Neural progenitor cell (in vitro differentiated cells): ENCODE results near the gene CITED4. TPM values are rescaled to one million over a fixed set of nuclear protein-coding genes. Genes with fewer than 3 reads are reported as not detected.

Experiments used
- DNase-seq: peaks from one replicate; pipeline ENCODE4 v3.0.0-alpha.2; 2016; ENCODE audit warnings: low spot score
- H2AFZ ChIP-seq: fragments of 200-600 bp; sonication (generic); replicated peaks from 2 replicates; pipeline ENCODE4 v1.6.1; 2016; ENCODE audit warnings: antibody characterized with exemption
- H3F3A ChIP-seq: fragments of 200-600 bp; sonication (generic); 2 replicates; pipeline ENCODE4 v1.6.1; 2016; ENCODE audit warnings: antibody characterized with exemption, low read depth
- H3K27ac ChIP-seq: fragments of 200-600 bp; sonication (generic); 2 replicates; pipeline ENCODE4 v1.5.1; 2016; ENCODE audit warnings: mild to moderate bottlenecking
- H3K27me3 ChIP-seq: fragments of 200-600 bp; sonication (generic); 2 replicates; pipeline ENCODE4 v1.6.1; 2016; ENCODE audit warnings: mild to moderate bottlenecking, moderate library complexity
- H3K36me3 ChIP-seq: fragments of 200-600 bp; sonication (generic); 2 replicates; pipeline ENCODE4 v1.5.1; 2016
- H3K4me1 ChIP-seq: fragments of 200-600 bp; sonication (generic); 2 replicates; pipeline ENCODE4 v1.6.1; 2016; ENCODE audit warnings: mixed run types
- H3K4me2 ChIP-seq: fragments of 200-600 bp; sonication (generic); 2 replicates; pipeline ENCODE4 v1.6.1; 2016
- H3K4me3 ChIP-seq: fragments of 200-600 bp; sonication (generic); 2 replicates; pipeline ENCODE4 v1.5.1; 2016
- H3K79me2 ChIP-seq: fragments of 200-600 bp; sonication (generic); 2 replicates; pipeline ENCODE4 v1.6.1; 2016; ENCODE audit warnings: low read depth
- H3K9ac ChIP-seq: fragments of 200-600 bp; sonication (generic); 2 replicates; pipeline ENCODE4 v1.6.1; 2016
- H3K9me3 ChIP-seq: fragments of 200-600 bp; sonication (generic); 2 replicates; pipeline ENCODE4 v1.5.1; 2016; ENCODE audit warnings: low read depth
- H4K20me1 ChIP-seq: fragments of 200-600 bp; sonication (generic); 2 replicates; pipeline ENCODE4 v1.6.1; 2016; ENCODE audit warnings: low read depth
- H3K27ac Mint-ChIP-seq: 3 replicates; pipeline ENCODE4 v1.8.0; 2021; ENCODE audit warnings: mixed read lengths
- H3K27me3 Mint-ChIP-seq: 2 replicates; pipeline ENCODE4 v1.8.0; 2022; ENCODE audit warnings: low read depth, mild to moderate bottlenecking, inconsistent platforms, moderate library complexity, mixed read lengths; ENCODE audit not compliant: insufficient read depth
- H3K36me3 Mint-ChIP-seq: 3 replicates; pipeline ENCODE4 v1.8.0; 2021; ENCODE audit warnings: mixed read lengths
- H3K4me1 Mint-ChIP-seq: 3 replicates; pipeline ENCODE4 v1.8.0; 2021; ENCODE audit warnings: mixed read lengths
- H3K4me3 Mint-ChIP-seq: 3 replicates; pipeline ENCODE4 v1.8.0; 2021; ENCODE audit warnings: mild to moderate bottlenecking, moderate library complexity, mixed read lengths
- H3K9me3 Mint-ChIP-seq: 3 replicates; pipeline ENCODE4 v1.8.0; 2020; ENCODE audit warnings: mixed read lengths
- CTCF ChIP-seq: fragments of 200-600 bp; sonication (generic); IDR thresholded peaks from 2 replicates; pipeline ENCODE4 v1.5.1; 2017; ENCODE audit warnings: antibody characterized with exemption, mild to moderate bottlenecking
- EZH2 ChIP-seq: fragments of 200-600 bp; sonication (generic); IDR thresholded peaks from 2 replicates; pipeline ENCODE4 v1.6.1; 2017; ENCODE audit warnings: antibody characterized with exemption, mild to moderate bottlenecking, moderate library complexity
- EZH2phosphoT487 ChIP-seq: fragments of 200-600 bp; sonication (generic); IDR thresholded peaks from 2 replicates; pipeline ENCODE4 v1.6.1; 2017; ENCODE audit warnings: antibody characterized with exemption
- total RNA-seq: library from RNA; depleted of rRNA; stranded (reverse); fragments of >200 nt; gene quantifications from 2 replicates; pipeline ENCODE4 v1.2.3, GENCODE V29; 2015; ENCODE audit warnings: low replicate concordance

The CITED4 gene
- total RNA-seq, 1 donor from 2014 or later: 0.77 TPM

- H3K27me3 Mint-ChIP-seq: peaks cover 13% of the 10 kb centered on the region
- H3K36me3 Mint-ChIP-seq: no peaks in the 10 kb centered on the region
- peaks cover 19% of the 10 kb centered on the region for H3F3A ChIP-seq
- no peaks in the 10 kb centered on the region for H3K9me3 Mint-ChIP-seq
- H3K4me1 Mint-ChIP-seq: peaks cover 25% of the 10 kb centered on the region
- H3K4me3 ChIP-seq: peak overlapping the region; percentile 60
- no peaks in the 10 kb centered on the region for H3K79me2 ChIP-seq
- peaks cover 12% of the 10 kb centered on the region for H4K20me1 ChIP-seq
- DNase-seq: peak; percentile 79
- H3K27ac ChIP-seq: no peak overlapping the region
- H3K36me3 ChIP-seq: no peaks in the 10 kb centered on the region
- peak overlapping the region; percentile 88 for H3K4me3 Mint-ChIP-seq
- peak overlapping the region; percentile 36 for H3K9ac ChIP-seq
- TF ChIP-seq EZH2: peak; percentile 58
- no peak for TF ChIP-seq CTCF
- no peak for TF ChIP-seq EZH2phosphoT487
- no peaks in the 10 kb centered on the region for H3K9me3 ChIP-seq
- H2AFZ ChIP-seq: peak overlapping the region; percentile 42
- peaks cover 37% of the 10 kb centered on the region for H3K27me3 ChIP-seq
- no peak overlapping the region for H3K27ac Mint-ChIP-seq
- H3K4me1 ChIP-seq: peaks cover 24% of the 10 kb centered on the region
- peak overlapping the region; percentile 97 for H3K4me2 ChIP-seq
These were observed 749 bp downstream of the CITED4 start for GRCh38 chr1:40861224-40862003.

GRCh38 chr1:40860706-40861223, 1.4 kb downstream of the CITED4 start:
- no peaks in the 10 kb centered on the region for H3K79me2 ChIP-seq
- no peak overlapping the region for H3K9ac ChIP-seq
- H3K4me3 Mint-ChIP-seq: peak overlapping the region; percentile 88
- H3K27ac Mint-ChIP-seq: no peak overlapping the region
- TF ChIP-seq EZH2phosphoT487 (no peak), EZH2 (no peak), CTCF (no peak)
- peaks cover 19% of the 10 kb centered on the region for H3F3A ChIP-seq
- H3K36me3 Mint-ChIP-seq: no peaks in the 10 kb centered on the region
- H2AFZ ChIP-seq: no peak overlapping the region
- no peak for DNase-seq
- peaks cover 12% of the 10 kb centered on the region for H3K27me3 Mint-ChIP-seq
- no peaks in the 10 kb centered on the region for H3K9me3 ChIP-seq
- peak overlapping the region; percentile 60 for H3K4me3 ChIP-seq
- H3K27me3 ChIP-seq: peaks cover 37% of the 10 kb centered on the region
- no peaks in the 10 kb centered on the region for H3K36me3 ChIP-seq
- peaks cover 24% of the 10 kb centered on the region for H3K4me1 ChIP-seq
- H3K4me2 ChIP-seq: peak overlapping the region; percentile 97
- peaks cover 12% of the 10 kb centered on the region for H4K20me1 ChIP-seq
- peaks cover 25% of the 10 kb centered on the region for H3K4me1 Mint-ChIP-seq
- no peaks in the 10 kb centered on the region for H3K9me3 Mint-ChIP-seq
- H3K27ac ChIP-seq: no peak overlapping the region

GRCh38 chr1:40858856-40859416, 3.2 kb downstream of the CITED4 start:
- Histone ChIP-seq H3K36me3 (no peaks in the 10 kb centered on the region), H3K4me2 (no peak overlapping the region), H3K4me1 (peaks cover 21% of the 10 kb centered on the region), H3K27ac (no peak overlapping the region), H3F3A (peaks cover 19% of the 10 kb centered on the region), H3K79me2 (no peaks in the 10 kb centered on the region), H3K9me3 (no peaks in the 10 kb centered on the region), H2AFZ (no peak overlapping the region), H3K27me3 (peaks cover 37% of the 10 kb centered on the region), H3K4me3 (no peak overlapping the region), H4K20me1 (peaks cover 12% of the 10 kb centered on the region), H3K9ac (no peak overlapping the region)
- peaks cover 12% of the 10 kb centered on the region for H3K27me3 Mint-ChIP-seq
- TF ChIP-seq CTCF: no peak
- TF ChIP-seq EZH2: no peak
- TF ChIP-seq EZH2phosphoT487: no peak
- no peaks in the 10 kb centered on the region for H3K9me3 Mint-ChIP-seq
- DNase-seq: no peak
- peaks cover 25% of the 10 kb centered on the region for H3K4me1 Mint-ChIP-seq
- H3K4me3 Mint-ChIP-seq: no peak overlapping the region
- no peak overlapping the region for H3K27ac Mint-ChIP-seq
- no peaks in the 10 kb centered on the region for H3K36me3 Mint-ChIP-seq
